Endothelial cell (in vitro differentiated cells): ENCODE measurements around the gene FRA10AC1. TPM values are rescaled to one million over a fixed set of nuclear protein-coding genes. Genes with fewer than 3 reads are reported as not detected.

Experiments
- DNase-seq: peaks from one replicate; pipeline ENCODE4 v3.0.0; 2021; ENCODE audit warnings: low spot score
- H3K27ac Mint-ChIP-seq: one replicate; pipeline ENCODE4 v1.8.0; 2021; ENCODE audit warnings: mixed read lengths, inconsistent platforms; ENCODE audit not compliant: unreplicated experiment
- H3K27me3 Mint-ChIP-seq: one replicate; pipeline ENCODE4 v1.8.0; 2021; ENCODE audit warnings: mild to moderate bottlenecking, moderate library complexity, mixed read lengths, inconsistent platforms; ENCODE audit not compliant: unreplicated experiment
- H3K36me3 Mint-ChIP-seq: one replicate; pipeline ENCODE4 v1.8.0; 2021; ENCODE audit warnings: mild to moderate bottlenecking, low read depth, mixed read lengths, inconsistent platforms; ENCODE audit not compliant: unreplicated experiment
- H3K4me1 Mint-ChIP-seq: one replicate; pipeline ENCODE4 v1.8.0; 2021; ENCODE audit warnings: mild to moderate bottlenecking, mixed read lengths, inconsistent platforms; ENCODE audit not compliant: unreplicated experiment
- H3K4me3 Mint-ChIP-seq: one replicate; pipeline ENCODE4 v1.8.0; 2021; ENCODE audit warnings: mild to moderate bottlenecking, mixed read lengths, inconsistent platforms; ENCODE audit not compliant: unreplicated experiment
- H3K9me3 Mint-ChIP-seq: one replicate; pipeline ENCODE4 v1.8.0; 2021; ENCODE audit warnings: mixed read lengths, inconsistent platforms; ENCODE audit not compliant: unreplicated experiment
- total RNA-seq: library from RNA; stranded (reverse); fragmentation: NEBNext Ultra II Directional; extraction: Animal tissue kit (Norgen Biotek cat#: 25700); gene quantifications from one replicate; pipeline ENCODE4 v1.2.1, GENCODE V29; 2021; ENCODE audit not compliant: unreplicated experiment
- TF ChIP-seq, protein P1 (sequence below): fragments of 200-600 bp; sonication (generic); IDR thresholded peaks from one replicate; pipeline ENCODE4 v1.5.0; 2021; ENCODE audit warnings: antibody characterized with exemption; ENCODE audit not compliant: unreplicated experiment

FRA10AC1 gene
- total RNA-seq, 1 donor from 2014 or later = 14.6 TPM

- H3K9me3 Mint-ChIP-seq = no peaks in the 10 kb centered on the region
- no peak overlapping the region for H3K27ac Mint-ChIP-seq
- TF ChIP-seq, protein P1, sequence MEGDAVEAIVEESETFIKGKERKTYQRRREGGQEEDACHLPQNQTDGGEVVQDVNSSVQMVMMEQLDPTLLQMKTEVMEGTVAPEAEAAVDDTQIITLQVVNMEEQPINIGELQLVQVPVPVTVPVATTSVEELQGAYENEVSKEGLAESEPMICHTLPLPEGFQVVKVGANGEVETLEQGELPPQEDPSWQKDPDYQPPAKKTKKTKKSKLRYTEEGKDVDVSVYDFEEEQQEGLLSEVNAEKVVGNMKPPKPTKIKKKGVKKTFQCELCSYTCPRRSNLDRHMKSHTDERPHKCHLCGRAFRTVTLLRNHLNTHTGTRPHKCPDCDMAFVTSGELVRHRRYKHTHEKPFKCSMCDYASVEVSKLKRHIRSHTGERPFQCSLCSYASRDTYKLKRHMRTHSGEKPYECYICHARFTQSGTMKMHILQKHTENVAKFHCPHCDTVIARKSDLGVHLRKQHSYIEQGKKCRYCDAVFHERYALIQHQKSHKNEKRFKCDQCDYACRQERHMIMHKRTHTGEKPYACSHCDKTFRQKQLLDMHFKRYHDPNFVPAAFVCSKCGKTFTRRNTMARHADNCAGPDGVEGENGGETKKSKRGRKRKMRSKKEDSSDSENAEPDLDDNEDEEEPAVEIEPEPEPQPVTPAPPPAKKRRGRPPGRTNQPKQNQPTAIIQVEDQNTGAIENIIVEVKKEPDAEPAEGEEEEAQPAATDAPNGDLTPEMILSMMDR = no peak
- H3K36me3 Mint-ChIP-seq = no peaks in the 10 kb centered on the region
- H3K4me3 Mint-ChIP-seq = no peak overlapping the region
- no peaks in the 10 kb centered on the region for H3K4me1 Mint-ChIP-seq
- no peak for DNase-seq
- no peaks in the 10 kb centered on the region for H3K27me3 Mint-ChIP-seq
Measured at GRCh38 chr10:93652857-93653256, 49.5 kb downstream of the FRA10AC1 start.

DNA sequence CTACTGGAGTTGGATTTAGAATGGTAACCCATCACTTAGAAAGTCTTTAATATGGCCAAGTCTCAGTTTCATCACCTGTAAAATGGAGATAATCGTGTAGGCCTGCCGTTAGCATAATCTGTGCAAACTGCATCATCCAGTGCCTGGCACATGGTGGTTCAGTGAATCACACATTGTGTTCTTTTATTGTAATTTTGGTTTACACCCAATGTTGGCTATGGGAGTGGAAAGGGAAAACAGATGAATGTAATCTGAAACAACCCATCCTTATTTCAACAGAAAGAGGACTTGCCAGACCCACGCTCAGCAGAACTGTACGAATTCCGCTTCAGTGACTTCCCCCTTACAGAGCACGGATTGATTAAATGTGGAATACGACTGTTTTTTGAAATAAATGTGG is 62.6 kb downstream of the FRA10AC1 start:
- Mint-ChIP-seq H3K4me1 (no peaks in the 10 kb centered on the region), H3K27ac (no peak overlapping the region), H3K4me3 (no peak overlapping the region), H3K27me3 (peaks cover 2% of the 10 kb centered on the region), H3K9me3 (no peaks in the 10 kb centered on the region), H3K36me3 (no peaks in the 10 kb centered on the region)
- TF ChIP-seq, protein P1 = no peak
- DNase-seq = no peak

DNA sequence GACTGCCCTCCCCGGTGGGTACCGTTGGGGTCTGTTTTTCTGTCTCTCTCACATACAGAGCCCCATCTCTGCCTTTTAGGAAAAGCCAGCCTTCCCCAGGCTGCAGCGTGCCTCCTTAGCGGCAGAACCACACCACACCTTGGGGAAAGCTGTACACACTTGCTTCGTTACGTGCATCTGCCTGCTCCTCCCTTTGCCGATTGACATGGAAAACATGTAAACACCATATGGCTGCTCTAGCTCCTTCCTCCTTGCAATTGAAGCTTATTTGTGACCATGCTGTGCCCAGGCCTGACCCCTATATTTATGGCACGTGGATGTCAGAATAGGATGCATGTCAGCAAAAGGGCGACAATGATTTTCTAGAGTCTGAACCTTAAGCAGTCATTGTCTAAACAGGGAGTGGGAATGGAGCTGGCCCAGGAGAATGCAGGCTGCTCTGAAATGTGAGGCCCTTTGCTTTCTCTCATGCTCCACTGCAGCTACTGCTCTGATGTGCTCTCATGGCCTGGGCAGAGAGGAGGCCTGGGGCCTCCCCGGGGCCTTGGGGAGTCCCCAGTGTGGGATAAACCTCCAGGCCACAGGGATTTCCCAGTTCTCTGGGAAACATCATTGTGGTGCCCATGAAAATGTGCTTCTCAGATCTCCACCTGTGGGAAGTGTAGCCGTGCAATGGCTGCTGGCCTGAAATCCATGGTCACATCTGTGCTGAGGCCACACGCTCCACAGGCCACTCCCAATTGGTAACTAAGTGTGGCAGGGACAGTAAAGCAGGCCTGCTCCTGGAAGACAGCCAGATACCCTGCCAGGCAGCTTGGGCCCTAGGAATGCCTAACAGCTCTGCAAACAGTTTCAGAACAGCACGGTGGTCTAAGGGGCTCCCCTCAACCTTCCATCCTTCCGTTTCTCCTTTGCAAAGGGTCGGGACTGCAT is 71.5 kb downstream of the FRA10AC1 start:
- Mint-ChIP-seq H3K9me3 (no peaks in the 10 kb centered on the region), H3K36me3 (no peaks in the 10 kb centered on the region), H3K27me3 (peaks cover 3% of the 10 kb centered on the region), H3K27ac (no peak overlapping the region), H3K4me3 (no peak overlapping the region), H3K4me1 (no peaks in the 10 kb centered on the region)
- DNase-seq = no peak
- TF ChIP-seq, protein P1 = no peak

DNA sequence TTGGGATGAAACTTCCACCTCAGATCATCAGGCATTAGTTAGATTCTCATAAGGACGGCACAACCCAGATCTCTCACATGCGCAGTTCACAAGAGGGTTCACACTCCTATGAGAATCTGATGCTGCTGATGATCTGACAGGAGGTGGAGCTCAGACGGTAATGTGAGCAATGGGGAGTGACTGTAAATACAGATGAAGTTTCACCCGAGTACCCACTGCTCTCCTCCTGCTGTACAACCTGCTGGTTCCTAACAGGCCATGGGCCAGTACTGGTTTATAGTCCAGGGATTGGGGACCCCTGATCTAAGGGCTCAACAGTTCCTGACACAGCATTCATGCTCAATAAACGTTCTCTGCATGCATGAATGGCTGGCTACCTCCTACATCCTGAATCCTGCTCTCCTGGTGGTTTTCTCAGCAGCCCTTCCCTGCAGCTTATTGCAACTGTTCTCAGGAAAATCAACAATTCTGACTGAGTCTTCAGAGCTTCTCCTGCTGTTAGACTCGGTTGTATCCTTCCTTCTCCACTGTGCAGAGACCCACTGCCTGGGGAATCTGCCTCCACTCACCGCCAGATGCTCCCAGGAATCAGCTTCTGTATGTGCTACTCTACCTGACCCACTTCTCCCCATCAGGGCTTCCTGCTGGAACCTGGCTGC is 72.6 kb downstream of the FRA10AC1 start:
- no peak for DNase-seq

More for the DNA sequence above, 72.6 kb downstream of the FRA10AC1 start:
- H3K27ac Mint-ChIP-seq = no peak overlapping the region
- no peak overlapping the region for H3K4me3 Mint-ChIP-seq
- H3K4me1 Mint-ChIP-seq = no peaks in the 10 kb centered on the region
- H3K27me3 Mint-ChIP-seq = peaks cover 3% of the 10 kb centered on the region
- no peaks in the 10 kb centered on the region for H3K36me3 Mint-ChIP-seq
- TF ChIP-seq, protein P1 = no peak
- no peaks in the 10 kb centered on the region for H3K9me3 Mint-ChIP-seq
